Left lobe of liver (tissue), 2 donors: Measurements from ENCODE around the gene GCC2. TPM values are rescaled to one million over a fixed set of nuclear protein-coding genes. Genes with fewer than 3 reads are reported as not detected.

Experiments
- ATAC-seq: fragments of 200-7000 bp; cut with Tn5 transposase; one replicate; pipeline ENCODE4 v1.9.1; 2020; ENCODE audit warnings: mild to moderate bottlenecking, moderate library complexity
- DNase-seq: peaks from one replicate; pipeline ENCODE4 v3.0.0-alpha.2; 2020; ENCODE audit warnings: low spot score
- total RNA-seq: library from RNA; stranded (reverse); gene quantifications from one replicate; pipeline ENCODE4 v1.2.1, GENCODE V29; 2021
- donor health status: DM: no; HTN: no; CAD: no; lungs with moderate emphysema.
- donor health status: DM: no; HTN: yes; CAD: no.

GCC2 gene, protein sequence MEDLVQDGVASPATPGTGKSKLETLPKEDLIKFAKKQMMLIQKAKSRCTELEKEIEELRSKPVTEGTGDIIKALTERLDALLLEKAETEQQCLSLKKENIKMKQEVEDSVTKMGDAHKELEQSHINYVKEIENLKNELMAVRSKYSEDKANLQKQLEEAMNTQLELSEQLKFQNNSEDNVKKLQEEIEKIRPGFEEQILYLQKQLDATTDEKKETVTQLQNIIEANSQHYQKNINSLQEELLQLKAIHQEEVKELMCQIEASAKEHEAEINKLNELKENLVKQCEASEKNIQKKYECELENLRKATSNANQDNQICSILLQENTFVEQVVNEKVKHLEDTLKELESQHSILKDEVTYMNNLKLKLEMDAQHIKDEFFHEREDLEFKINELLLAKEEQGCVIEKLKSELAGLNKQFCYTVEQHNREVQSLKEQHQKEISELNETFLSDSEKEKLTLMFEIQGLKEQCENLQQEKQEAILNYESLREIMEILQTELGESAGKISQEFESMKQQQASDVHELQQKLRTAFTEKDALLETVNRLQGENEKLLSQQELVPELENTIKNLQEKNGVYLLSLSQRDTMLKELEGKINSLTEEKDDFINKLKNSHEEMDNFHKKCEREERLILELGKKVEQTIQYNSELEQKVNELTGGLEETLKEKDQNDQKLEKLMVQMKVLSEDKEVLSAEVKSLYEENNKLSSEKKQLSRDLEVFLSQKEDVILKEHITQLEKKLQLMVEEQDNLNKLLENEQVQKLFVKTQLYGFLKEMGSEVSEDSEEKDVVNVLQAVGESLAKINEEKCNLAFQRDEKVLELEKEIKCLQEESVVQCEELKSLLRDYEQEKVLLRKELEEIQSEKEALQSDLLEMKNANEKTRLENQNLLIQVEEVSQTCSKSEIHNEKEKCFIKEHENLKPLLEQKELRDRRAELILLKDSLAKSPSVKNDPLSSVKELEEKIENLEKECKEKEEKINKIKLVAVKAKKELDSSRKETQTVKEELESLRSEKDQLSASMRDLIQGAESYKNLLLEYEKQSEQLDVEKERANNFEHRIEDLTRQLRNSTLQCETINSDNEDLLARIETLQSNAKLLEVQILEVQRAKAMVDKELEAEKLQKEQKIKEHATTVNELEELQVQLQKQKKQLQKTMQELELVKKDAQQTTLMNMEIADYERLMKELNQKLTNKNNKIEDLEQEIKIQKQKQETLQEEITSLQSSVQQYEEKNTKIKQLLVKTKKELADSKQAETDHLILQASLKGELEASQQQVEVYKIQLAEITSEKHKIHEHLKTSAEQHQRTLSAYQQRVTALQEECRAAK (N-terminal part only)
- total RNA-seq, result 12.6 TPM

DNA sequence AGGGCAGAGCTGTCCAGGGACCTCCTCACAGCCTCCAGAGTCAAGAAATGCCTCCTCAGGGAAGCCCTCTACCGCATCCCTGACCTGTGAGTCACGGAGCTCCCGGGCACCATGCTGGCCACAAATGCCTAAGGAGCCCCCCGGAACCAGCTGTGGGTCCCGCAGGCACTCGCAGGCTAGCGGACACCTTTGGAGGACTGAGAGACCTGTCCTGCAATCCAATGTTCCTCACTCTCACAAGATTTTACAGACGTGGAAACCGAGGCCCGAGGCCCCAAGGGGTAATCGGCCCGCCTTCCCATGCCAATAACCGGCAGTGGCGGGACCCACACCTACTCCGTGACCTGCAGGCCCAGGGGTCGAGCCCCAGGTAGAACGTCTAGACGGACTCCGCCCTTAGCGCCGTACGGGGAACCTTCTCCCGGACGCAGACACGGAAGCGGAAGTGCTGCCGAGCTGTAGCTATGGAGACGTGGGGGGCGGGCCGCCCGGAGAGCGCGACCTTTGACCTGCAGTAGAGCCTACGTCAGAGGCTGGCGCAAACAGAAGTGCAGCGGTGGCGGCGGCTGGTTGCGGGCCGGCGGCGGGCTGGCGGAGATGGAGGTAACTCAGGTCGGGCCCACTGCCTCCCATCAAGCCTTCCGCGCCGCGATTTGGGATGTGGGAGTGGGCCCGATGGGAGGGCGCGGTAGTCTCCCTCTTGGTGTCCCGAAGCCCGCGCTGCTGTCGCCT, at the start of gene GCC2:
Gene GCC2, plus strand, starts transcription at position 529 of the 732 bp plus-strand sequence. Its CDS starts 69 bp downstream, at position 598.
- ATAC-seq, result peak; percentile 98
- peak; percentile 98 for DNase-seq

DNA sequence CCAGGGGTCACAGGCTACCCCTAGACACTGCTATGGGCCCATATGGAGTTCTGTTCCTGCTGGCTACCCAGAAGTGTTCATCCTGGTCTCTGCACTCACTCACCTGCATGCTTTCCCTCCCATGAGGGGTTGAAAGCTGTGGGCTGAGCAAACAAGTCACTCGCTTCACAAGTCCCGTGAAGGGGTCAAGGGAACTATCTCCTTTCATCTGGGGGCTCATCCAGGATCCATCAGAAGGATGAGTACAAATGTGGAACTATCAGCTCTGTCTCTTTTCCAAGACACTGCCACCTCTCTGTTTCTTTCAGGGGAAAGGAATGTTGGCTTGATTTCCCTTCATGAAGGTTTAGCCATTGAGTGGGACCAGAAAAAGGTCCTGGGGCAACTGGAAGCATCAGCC, 49.5 kb upstream of the GCC2 start:
- ATAC-seq, result no peak
- no peak for DNase-seq

GRCh38 chr2:108401800-108402199, 47.2 kb upstream of the GCC2 start:
- DNase-seq (no peak), ATAC-seq (no peak)

GRCh38 chr2:108403494-108403893, 45.5 kb upstream of the GCC2 start:
- no peak for ATAC-seq
- DNase-seq, result no peak

DNA sequence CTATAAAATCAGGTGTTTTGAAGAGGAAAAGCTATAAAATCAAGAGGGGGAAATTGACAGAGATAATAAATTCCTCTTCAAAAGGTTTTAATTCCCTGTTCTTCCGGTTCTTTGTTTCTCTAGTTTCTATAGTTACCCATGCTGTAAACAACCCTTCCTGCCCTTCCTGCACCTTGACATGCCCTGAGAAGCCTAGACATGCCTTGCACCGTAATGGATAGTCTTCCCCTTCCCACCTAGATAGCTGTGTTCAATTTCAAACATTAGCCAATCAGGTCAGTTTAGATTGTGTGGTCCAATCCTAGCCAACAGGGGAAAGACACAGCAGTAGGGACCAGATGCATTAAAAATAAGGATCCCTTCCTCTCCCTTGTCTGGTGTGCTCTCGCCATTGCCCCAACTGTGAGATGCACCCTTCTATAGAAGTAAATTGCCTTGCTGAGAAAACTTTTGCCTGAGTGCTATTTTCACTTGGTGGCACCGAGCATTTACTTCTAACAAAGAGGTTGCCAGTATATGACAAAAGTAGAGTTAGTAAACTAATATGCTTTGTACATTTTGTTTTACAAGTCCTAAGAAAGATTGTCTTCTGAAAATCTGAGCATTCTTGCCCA, 44.1 kb upstream of the GCC2 start:
- no peak for ATAC-seq

DNA sequence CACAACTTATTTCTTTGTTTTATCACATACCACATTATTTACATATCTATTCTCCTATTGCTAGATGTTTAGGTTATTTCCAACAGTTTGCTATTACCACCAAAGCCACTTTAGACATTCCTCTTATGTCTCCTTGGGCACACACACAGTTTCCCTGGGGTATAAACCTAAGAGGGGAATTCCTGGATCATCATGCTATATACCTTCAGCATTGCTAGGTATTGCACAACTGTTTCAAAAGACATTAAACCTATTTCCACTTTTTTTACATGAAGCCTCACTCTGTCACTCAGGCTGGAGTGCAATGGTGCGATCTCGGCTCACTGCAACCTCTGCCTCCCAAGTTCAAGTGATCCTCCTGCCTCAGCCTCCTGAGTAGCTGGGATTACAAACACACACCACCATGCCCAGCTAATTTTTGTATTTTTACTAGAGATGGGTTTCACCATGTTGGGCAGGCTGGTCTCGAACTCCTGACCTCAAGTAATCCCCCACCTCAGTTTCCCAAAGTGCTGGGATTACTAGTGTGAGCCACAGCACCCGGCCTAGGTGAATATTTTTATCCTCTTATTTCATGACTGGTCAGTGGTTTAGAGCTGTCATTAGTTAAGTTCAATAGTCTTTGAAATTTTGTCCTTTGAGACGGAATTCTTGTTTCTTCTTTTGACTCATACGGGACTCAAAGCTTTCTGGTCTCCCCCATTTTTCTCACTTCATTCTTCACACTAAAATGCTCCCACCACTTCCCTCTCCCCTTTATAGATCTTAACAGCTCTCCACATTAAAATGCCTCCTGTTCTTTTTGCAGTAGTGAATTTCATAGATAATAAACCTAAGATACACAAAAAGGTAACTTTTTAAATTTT, 40.9 kb upstream of the GCC2 start:
- ATAC-seq (no peak), DNase-seq (no peak)

More for the DNA sequence above, 44.1 kb upstream of the GCC2 start:
- no peak for DNase-seq

- DNase-seq, result no peak
- ATAC-seq, result no peak
These were observed 39.2 kb upstream of the GCC2 start for GRCh38 chr2:108409768-108410167.

DNA sequence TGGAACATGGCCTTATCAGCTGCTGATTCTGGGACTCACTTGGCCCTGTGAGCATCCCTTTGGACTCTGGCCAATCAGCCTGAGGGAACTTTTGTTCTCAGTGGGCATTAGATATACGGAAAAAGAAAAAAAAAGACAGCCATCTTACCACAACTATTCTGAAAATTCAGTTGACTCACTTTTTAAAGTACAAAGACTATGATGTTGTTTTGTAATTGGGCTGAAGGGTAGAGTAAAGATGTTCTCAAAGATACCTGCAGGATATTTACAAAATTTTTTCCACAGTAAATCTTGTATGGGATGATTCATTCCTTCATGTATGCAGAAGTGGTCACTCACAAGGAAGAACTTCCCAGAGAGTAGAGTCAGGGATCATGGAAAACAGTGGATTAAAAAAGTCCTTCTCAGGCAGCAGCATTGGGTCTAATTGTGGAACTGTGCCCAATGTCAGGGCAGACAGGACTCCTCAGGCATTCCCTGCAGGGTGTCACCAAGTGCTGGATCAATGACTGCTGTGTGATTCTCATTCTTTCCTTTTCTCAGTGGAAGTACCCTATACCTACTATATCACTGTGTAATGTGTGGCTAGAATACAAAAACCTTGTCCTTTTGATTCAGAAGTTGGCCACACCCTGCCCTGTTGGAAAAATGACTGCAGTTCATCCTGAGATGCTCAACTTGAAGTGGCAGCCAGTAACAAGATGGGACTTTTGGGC, 35.9 kb upstream of the GCC2 start:
- no peak for DNase-seq
- ATAC-seq, result no peak

DNA sequence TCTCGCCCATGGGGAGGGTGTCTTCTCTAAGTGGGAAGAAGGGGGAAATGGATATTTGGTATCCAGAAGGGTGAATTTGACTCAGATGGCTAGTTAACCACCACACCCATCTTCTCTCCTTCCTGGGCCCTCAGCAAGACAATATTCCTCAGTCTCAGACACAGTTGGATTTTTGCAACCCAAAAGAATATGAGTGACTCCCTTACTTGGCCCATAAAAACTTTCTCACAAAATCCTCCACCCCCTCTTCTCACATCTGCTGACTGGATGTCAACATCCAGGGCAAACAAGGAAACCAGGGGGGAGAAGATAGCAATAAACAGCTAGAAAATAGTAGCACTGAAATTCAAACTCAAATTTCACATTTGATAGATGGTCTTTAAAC, 35.3 kb upstream of the GCC2 start:
- ATAC-seq, result no peak

DNA sequence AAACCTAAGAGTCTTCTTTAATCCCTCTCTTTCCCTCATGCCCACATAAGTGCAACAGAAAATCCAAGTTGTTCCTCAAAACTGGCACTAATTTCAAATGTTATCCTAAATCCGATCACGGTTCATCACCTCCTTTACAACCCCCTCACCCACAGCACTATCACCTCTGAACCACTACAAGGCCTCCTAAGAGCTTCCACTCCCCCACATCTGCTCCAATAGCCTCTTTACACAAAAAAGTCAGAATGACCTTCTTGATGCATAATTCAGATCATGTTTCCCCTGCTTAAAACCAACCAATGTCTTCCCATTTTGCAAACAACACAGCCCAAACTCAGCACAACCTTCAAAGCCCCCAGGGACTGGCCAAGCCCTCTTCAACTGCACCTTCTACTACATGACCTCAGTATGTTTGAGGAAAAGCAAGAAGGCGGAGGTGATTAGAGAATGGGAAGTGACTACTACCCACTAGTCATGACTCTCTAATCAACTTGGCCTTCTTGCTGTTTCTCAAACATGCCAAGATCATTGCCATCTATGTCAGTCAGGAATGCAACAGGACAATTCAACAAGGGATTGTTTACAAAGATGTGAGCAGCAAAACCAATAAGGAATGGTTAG, 34.6 kb upstream of the GCC2 start:
- ATAC-seq (no peak), DNase-seq (no peak)

More for the DNA sequence above, 35.3 kb upstream of the GCC2 start:
- DNase-seq, result no peak

- DNase-seq (no peak), ATAC-seq (no peak)
These were observed 34.1 kb upstream of the GCC2 start for GRCh38 chr2:108414945-108415344.

GRCh38 chr2:108417254-108417653, 31.8 kb upstream of the GCC2 start:
- ATAC-seq (peak; percentile 87), DNase-seq (no peak)

DNA sequence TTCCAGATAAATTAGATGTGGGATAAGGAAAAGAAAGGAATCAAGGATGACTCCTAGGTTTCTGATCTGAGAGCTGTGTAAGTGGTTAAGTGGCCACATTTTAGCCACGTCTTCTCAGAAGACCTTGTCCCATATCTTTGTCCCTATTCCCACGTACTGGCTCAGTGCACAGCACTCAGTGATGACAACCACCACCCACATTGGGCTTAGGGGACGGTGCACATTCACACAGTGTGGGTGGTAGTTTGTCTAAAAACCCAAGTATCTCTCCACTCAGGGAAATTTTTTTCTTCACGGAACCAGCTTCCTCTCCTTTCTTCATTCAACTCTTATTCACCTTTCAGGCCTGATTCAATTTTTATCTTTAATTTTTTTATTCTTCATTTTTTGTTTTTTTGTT, 30.6 kb upstream of the GCC2 start:
- DNase-seq (no peak), ATAC-seq (no peak)

- DNase-seq, result no peak
- ATAC-seq, result no peak
These were observed 25.9 kb upstream of the GCC2 start for GRCh38 chr2:108423067-108423466.

DNA sequence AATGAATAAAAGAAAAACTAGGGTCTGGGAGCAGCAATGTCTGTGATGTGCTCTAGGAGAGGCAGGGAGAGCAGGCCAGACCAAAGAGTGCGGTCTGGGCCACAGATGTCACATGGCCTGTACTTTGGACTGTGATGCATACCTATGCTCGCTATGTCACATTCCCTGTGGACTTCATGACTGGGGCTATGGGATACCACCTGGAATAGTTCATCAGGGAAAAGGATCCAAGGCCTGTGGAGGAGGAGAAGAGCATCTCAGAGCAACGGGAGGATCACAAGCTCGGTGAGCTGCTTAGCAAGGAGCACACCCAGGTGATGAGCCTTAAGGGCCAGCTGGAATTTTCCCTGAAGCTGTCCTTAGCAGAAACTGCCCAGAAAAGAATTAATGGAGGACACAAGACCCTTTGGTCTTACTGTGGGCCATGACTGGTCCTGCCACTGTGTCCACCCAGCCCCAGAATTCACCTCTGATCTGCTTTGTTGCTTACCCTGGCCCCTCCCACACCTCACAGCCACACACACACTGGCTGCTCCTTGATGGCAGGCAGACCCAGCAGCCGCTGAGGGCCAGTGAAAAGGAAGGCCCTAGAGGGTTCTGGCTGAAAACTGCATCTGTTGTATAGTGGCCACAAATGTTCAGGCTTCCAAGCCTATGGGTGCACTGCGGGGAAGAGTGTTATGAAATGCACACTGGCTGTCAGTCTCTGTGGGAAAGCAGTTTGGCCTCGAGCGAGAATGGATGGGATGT, 25.3 kb upstream of the GCC2 start:
- no peak for DNase-seq
- ATAC-seq, result no peak

- ATAC-seq, result no peak
- DNase-seq, result no peak
These were observed 20.6 kb upstream of the GCC2 start for GRCh38 chr2:108428286-108429009.
